Smooth muscle cell (in vitro differentiated cells): ENCODE results near the gene IQCF6. TPM values are rescaled to one million over a fixed set of nuclear protein-coding genes. Genes with fewer than 3 reads are reported as not detected.
"Not testable (repeated sequence)": the region's sequence is repeated elsewhere in the genome, so short reads cannot be mapped to it uniquely, and the experiment has no call there.

Source experiments
- DNase-seq: peaks from one replicate; lab custom pipeline; 2025; ENCODE audit not compliant: unreplicated experiment; lab: John Stamatoyannopoulos, UW
- H2AFZ ChIP-seq: fragments of 200-600 bp; sonication (generic); 2 replicates; pipeline ENCODE4 v1.6.0; 2016; ENCODE audit warnings: antibody characterized with exemption, low read depth, mild to moderate bottlenecking
- H3F3A ChIP-seq: fragments of 200-600 bp; sonication (generic); 2 replicates; pipeline ENCODE4 v1.6.0; 2017; ENCODE audit warnings: antibody characterized with exemption, low read depth
- H3K27ac ChIP-seq: fragments of 200-600 bp; sonication (generic); 2 replicates; pipeline ENCODE4 v1.5.1; 2016; ENCODE audit warnings: low read depth, mild to moderate bottlenecking
- H3K27me3 ChIP-seq: fragments of 200-600 bp; sonication (generic); 2 replicates; pipeline ENCODE4 v1.6.1; 2016; ENCODE audit warnings: low read depth, mild to moderate bottlenecking
- H3K36me3 ChIP-seq: fragments of 200-600 bp; sonication (generic); 2 replicates; pipeline ENCODE4 v1.5.1; 2016; ENCODE audit warnings: low read depth
- H3K4me1 ChIP-seq: fragments of 200-600 bp; sonication (generic); 2 replicates; pipeline ENCODE4 v1.5.1; 2016; ENCODE audit warnings: low read depth
- H3K4me2 ChIP-seq: fragments of 200-600 bp; sonication (generic); 2 replicates; pipeline ENCODE4 v1.6.0; 2016; ENCODE audit warnings: mild to moderate bottlenecking
- H3K4me3 ChIP-seq: fragments of 200-600 bp; sonication (generic); 2 replicates; pipeline ENCODE4 v1.5.1; 2016; ENCODE audit warnings: mild to moderate bottlenecking
- H3K79me2 ChIP-seq: fragments of 200-600 bp; sonication (generic); 2 replicates; pipeline ENCODE4 v1.6.0; 2016; ENCODE audit warnings: low read depth, mild to moderate bottlenecking
- H3K9ac ChIP-seq: fragments of 200-600 bp; sonication (generic); 2 replicates; pipeline ENCODE4 v1.6.0; 2016; ENCODE audit warnings: low read depth
- H3K9me3 ChIP-seq: fragments of 200-600 bp; sonication (generic); replicated peaks from 2 replicates; pipeline ENCODE4 v1.5.1; 2016; ENCODE audit warnings: low read depth
- H4K20me1 ChIP-seq: fragments of 200-600 bp; sonication (generic); 2 replicates; pipeline ENCODE4 v1.6.0; 2016; ENCODE audit warnings: low read depth
- WGBS: methylation state at CpG from one replicate; pipeline ENCODE4 v1.1.7; 2016; ENCODE audit warnings: low lambda C conversion rate; 5-methylcytosine and 5-hydroxymethylcytosine counted together
- polyA plus RNA-seq: library from polyadenylated mRNA; unstranded; fragments of >200 nt; fragmentation: Nextera tagmentation; extraction: Ambion mirVana; gene quantifications from 2 replicates; pipeline ENCODE4 v1.2.1, GENCODE V29; 2016
- total RNA-seq: library from RNA; depleted of rRNA; stranded (reverse); fragments of >200 nt; gene quantifications from 2 replicates; pipeline ENCODE4 v1.2.3, GENCODE V29; 2014
- TF ChIP-seq, protein P1 (sequence below): fragments of 200-600 bp; sonication (generic); IDR thresholded peaks from 2 replicates; pipeline ENCODE4 v1.5.1; 2017; ENCODE audit warnings: borderline replicate concordance, mild to moderate bottlenecking, antibody characterized with exemption; ENCODE audit not compliant: insufficient read depth, poor library complexity, severe bottlenecking

IQCF6 gene
- total and polyA plus RNA-seq, 2 experiments from 2014 or later, result not detected

DNA sequence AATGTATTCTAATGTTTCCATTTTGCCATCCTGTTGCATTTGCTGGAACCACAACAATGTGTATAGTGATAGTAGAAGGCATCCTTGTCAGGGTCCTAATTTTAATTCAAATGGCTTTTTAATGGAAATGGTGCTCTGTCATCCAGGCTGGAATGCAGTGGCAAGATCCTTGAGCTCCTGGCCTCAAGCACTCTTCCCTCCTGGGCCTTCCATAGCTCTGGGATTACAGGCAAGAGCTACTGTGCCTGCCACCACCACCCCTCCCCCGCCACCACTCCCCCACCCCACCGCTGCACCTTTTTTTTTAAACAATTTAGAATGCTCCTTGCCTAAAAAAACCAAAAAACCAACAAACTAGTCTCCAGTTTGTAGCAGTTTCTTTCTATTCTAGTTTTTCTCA is 15.2 kb upstream of the IQCF6 start:
- Histone ChIP-seq H3K4me3 (no peak overlapping the region), H3K9ac (no peak overlapping the region), H3K79me2 (no peaks in the 10 kb centered on the region), H3K9me3 (no peaks in the 10 kb centered on the region), H2AFZ (no peak overlapping the region), H3K27ac (no peak overlapping the region), H3K36me3 (no peaks in the 10 kb centered on the region), H3K27me3 (no peaks in the 10 kb centered on the region), H3F3A (no peaks in the 10 kb centered on the region), H4K20me1 (no peaks in the 10 kb centered on the region), H3K4me1 (peaks cover 13% of the 10 kb centered on the region), H3K4me2 (no peak overlapping the region)
- TF ChIP-seq, protein P1, sequence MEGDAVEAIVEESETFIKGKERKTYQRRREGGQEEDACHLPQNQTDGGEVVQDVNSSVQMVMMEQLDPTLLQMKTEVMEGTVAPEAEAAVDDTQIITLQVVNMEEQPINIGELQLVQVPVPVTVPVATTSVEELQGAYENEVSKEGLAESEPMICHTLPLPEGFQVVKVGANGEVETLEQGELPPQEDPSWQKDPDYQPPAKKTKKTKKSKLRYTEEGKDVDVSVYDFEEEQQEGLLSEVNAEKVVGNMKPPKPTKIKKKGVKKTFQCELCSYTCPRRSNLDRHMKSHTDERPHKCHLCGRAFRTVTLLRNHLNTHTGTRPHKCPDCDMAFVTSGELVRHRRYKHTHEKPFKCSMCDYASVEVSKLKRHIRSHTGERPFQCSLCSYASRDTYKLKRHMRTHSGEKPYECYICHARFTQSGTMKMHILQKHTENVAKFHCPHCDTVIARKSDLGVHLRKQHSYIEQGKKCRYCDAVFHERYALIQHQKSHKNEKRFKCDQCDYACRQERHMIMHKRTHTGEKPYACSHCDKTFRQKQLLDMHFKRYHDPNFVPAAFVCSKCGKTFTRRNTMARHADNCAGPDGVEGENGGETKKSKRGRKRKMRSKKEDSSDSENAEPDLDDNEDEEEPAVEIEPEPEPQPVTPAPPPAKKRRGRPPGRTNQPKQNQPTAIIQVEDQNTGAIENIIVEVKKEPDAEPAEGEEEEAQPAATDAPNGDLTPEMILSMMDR, result no peak
- no peak for DNase-seq
- 30% methylated on average over 2 of the region's 2 CpGs for WGBS

DNA sequence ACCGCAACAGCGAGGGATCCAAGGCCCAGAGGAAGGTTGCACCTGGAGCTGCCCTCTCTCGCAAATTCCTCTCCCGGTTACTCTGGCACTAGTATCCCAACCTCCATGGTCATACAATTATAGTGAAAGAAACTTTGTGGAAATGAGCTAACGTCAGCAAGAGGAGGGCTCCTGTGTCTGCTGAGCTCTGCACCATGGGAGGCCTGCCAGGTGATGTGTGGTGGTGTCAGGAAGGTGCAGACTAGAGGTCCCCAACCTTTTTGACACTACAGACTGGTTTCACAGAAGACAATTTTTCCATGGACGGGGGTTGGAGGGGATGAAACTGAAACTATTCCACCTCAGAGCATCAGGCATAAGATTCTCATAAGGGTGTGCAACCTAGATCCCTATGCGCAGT is 13.2 kb upstream of the IQCF6 start:
- WGBS, result 87% methylated on average over 7 of the region's 7 CpGs
- Histone ChIP-seq H3K36me3 (no peaks in the 10 kb centered on the region), H3K4me2 (no peak overlapping the region), H3K4me3 (no peak overlapping the region), H3F3A (no peaks in the 10 kb centered on the region), H3K27ac (no peak overlapping the region), H4K20me1 (no peaks in the 10 kb centered on the region), H3K4me1 (peaks cover 13% of the 10 kb centered on the region), H3K79me2 (no peaks in the 10 kb centered on the region), H2AFZ (no peak overlapping the region), H3K9me3 (no peaks in the 10 kb centered on the region), H3K9ac (no peak overlapping the region), H3K27me3 (no peaks in the 10 kb centered on the region)
- TF ChIP-seq, protein P1, result no peak
- no peak for DNase-seq

DNA sequence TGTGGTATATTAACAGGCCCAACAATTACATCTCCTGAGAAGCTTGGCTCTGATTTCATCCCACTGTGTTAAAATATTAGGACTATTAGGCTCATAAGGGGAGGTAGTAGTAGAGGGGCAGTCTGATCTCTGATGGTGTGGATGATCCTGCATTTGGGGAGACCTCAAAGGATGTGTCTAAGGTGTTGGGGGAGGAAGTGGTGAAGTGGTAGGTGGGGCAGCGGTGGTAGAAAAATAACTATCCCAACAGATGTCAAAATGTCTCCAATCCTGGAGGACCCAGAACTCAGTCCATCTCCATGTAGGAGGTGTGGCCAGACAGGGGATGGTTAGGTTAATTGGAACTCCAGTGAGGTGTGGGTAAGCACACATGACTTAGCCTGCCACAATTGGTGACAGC is 10.4 kb upstream of the IQCF6 start:
- H3K4me2 ChIP-seq, result no peak overlapping the region
- 100% methylated on average over 1 of the region's 1 CpG for WGBS
- no peaks in the 10 kb centered on the region for H3K27me3 ChIP-seq
- no peak for DNase-seq
- no peaks in the 10 kb centered on the region for H4K20me1 ChIP-seq
- H3K4me3 ChIP-seq, result no peak overlapping the region
- no peak overlapping the region for H3K27ac ChIP-seq
- no peak overlapping the region for H2AFZ ChIP-seq
- no peaks in the 10 kb centered on the region for H3F3A ChIP-seq
- TF ChIP-seq, protein P1, result no peak
- peaks cover 5% of the 10 kb centered on the region for H3K4me1 ChIP-seq
- H3K9me3 ChIP-seq, result no peaks in the 10 kb centered on the region
- H3K9ac ChIP-seq, result no peak overlapping the region
- H3K36me3 ChIP-seq, result no peaks in the 10 kb centered on the region
- no peaks in the 10 kb centered on the region for H3K79me2 ChIP-seq

DNA sequence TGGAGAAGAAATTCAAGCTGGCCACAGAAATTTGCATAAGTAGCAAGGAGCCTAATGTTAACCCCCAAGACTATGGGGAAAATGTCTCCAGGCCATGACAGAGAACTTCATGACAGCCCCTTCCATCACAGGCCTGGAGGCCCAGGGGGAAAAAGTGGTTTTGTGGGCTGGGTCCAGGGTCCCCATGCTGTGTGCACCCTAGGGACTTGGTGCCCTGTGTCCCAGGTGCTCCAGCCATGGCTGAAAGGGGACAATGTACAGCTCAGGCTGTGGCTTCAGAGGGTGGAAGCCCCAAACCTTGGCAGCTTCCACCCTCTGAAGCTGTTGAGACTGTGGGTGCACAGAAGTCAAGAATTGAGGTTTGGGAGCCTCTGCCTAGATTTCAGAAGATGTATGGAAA is 8.5 kb upstream of the IQCF6 start:
- not testable (repeated sequence) for H3K27ac ChIP-seq, H3K36me3 ChIP-seq, H3F3A ChIP-seq, H4K20me1 ChIP-seq, H3K27me3 ChIP-seq, H3K4me2 ChIP-seq, H3K79me2 ChIP-seq, H3K9me3 ChIP-seq, H3K4me3 ChIP-seq, H3K9ac ChIP-seq, H3K4me1 ChIP-seq, H2AFZ ChIP-seq, DNase-seq
